RWPE1 (cell line): Measurements from ENCODE around the gene CGB3.

Experiments
- CTCF ChIA-PET: fragments of 350-600 bp; sonication (Branson Sonifier 250); formaldehyde crosslinking; extraction: SDS; loops from one replicate; lab custom pipeline; 2021; lab: Yijun Ruan, JAX
- POLR2A ChIA-PET: fragments of 400-600 bp; formaldehyde crosslinking; extraction: SDS; loops from one replicate; lab custom pipeline; 2020; ENCODE audit warnings: antibody characterized with exemption; ENCODE audit not compliant: low non-redundant PET; lab: Yijun Ruan, JAX
- DNase-seq: peaks from one replicate; pipeline ENCODE4 v3.0.0; 2012; ENCODE audit warnings: low spot score
- H3K27ac ChIP-seq: fragments of 450-650 bp; 2 replicates; pipeline ENCODE4 v1.5.1; 2017
- CTCF ChIP-seq: fragments of 450-650 bp; conservative IDR thresholded peaks from 2 replicates; pipeline ENCODE4 v1.5.1; 2017; ENCODE audit warnings: low read depth, mild to moderate bottlenecking

The CGB3 gene

GRCh38 chr19:49016067-49016839, 7.9 kb downstream of the CGB3 start:
- CTCF ChIA-PET: interaction anchor here (0.5 to 1.0 kb wide), 2 partner anchors 41 to 53 kb away, joined by 3 to 4 read pairs; no protein-coding TSS in a partner anchor
- POLR2A ChIA-PET: no interaction called here
- peak overlapping the region; percentile 56 for H3K27ac ChIP-seq
- TF ChIP-seq CTCF: no peak
- no peak for DNase-seq

DNA sequence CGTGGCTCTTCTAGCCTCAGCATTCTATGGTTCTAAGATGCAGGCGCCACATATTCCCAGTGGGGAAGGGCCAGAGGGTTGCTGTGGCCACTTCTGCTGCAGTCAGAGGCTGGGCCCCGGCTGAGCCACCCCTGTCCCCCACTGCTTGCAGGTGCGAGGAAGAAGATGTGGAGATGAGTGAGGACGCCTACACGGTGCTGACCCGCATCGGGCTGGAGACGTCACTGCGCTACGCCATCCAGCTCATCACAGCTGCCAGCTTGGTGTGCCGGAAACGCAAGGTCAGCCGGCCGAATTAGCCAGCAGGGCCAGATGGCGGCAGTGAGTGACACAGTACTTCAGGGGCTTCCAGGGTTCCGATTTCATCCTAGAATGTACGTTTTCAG, 9.3 kb downstream of the CGB3 start:
- H3K27ac ChIP-seq: peak overlapping the region; percentile 56
- ChIA-PET CTCF (interaction anchor here (1.0 kb wide), 1 partner anchor 54 kb away, joined by 3 read pairs; no protein-coding TSS in a partner anchor), POLR2A (no interaction called here)
- no peak for TF ChIP-seq CTCF
- no peak for DNase-seq

GRCh38 chr19:49014123-49014869, 9.8 kb downstream of the CGB3 start:
- POLR2A ChIA-PET: interaction anchor here (0.7 kb wide), 2 partner anchors 36 to 843 kb away, joined by 3 to 4 read pairs; no protein-coding TSS in a partner anchor
- CTCF ChIA-PET: no interaction called here
- TF ChIP-seq CTCF: no peak
- H3K27ac ChIP-seq: peak overlapping the region; percentile 56
- peak; percentile 50 for DNase-seq

DNA sequence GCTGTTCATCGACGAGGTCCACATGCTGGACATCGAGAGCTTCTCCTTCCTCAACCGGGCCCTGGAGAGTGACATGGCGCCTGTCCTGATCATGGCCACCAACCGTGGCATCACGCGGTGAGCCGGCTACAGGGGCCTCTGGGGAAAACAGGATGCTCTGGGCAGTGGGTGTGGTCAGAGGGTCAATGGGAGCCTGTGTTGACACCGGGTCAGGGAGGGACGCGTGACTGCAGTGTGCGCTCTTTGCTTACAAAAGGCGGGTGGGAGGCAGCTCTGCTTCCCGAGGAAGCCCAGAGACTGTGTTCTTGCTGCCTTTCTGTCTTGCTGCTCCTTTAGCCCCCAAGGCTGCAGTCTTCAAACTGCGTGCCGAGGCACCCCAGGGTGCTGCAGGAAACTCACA, 12.9 kb downstream of the CGB3 start:
- ChIA-PET CTCF (interaction anchor here (2.5 kb wide), 1 partner anchor 11 kb away, joined by 10 read pairs; no protein-coding TSS in a partner anchor), POLR2A (no interaction called here)
- H3K27ac ChIP-seq: peak overlapping the region; percentile 32; the same call in 1 of the 2 replicates
- no peak for DNase-seq
- TF ChIP-seq CTCF: no peak

DNA sequence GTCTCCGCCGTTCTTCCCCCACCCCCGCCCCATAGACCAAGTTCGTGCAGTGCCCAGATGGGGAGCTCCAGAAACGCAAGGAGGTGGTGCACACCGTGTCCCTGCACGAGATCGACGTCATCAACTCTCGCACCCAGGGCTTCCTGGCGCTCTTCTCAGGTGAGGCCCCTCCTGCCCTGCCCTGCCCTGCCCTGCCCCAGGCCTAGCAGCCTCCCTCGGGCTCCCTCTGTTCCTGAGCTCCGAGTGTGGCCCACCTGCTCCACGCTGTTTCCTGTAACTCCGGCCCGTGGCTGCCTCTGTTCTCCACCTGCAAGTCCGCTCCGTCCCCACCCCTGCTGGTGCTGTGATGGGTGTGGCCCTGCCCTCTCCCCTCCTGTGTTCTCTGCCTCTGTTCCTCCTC, 13.7 kb downstream of the CGB3 start:
- POLR2A ChIA-PET: no interaction called here

More for the DNA sequence above, 13.7 kb downstream of the CGB3 start:
- no peak for TF ChIP-seq CTCF
- DNase-seq: no peak
- CTCF ChIA-PET: interaction anchor here (0.5 kb wide), 1 partner anchor 16 kb away, joined by 6 read pairs; no protein-coding TSS in a partner anchor
- H3K27ac ChIP-seq: no peak overlapping the region
